Measurements from ENCODE around the gene RBM33. TPM values are rescaled to one million over a fixed set of nuclear protein-coding genes. Genes with fewer than 3 reads are reported as not detected.

The RBM33 gene
- total and polyA plus RNA-seq, 2 of the 4 experiments (the other 2 are of a cell fraction), result 7.3 to 10.8 TPM

- 86% methylated on average over 1 of the region's 5 CpGs; no CpG with 5 or more reads in 1 of the 2 experiments for WGBS, 2 experiments (ENCODE audit: extremely low coverage in 2 of 2, insufficient read length in 1 of 2)
- Histone ChIP-seq H3K4ac (ENCODE audit: low read depth, low read length) (no peak overlapping the region), H2BK15ac (ENCODE audit: low read depth, low read length) (no peak overlapping the region), H3K9me3 (ENCODE audit: control insufficient read depth, insufficient read depth, low read length) (no peaks in the 10 kb centered on the region), H3K27me3 (ENCODE audit: control insufficient read depth, insufficient read depth, low read length) (no peaks in the 10 kb centered on the region), H2BK5ac (ENCODE audit: low read depth, low read length, poor library complexity, severe bottlenecking) (no peak overlapping the region), H3K18ac (ENCODE audit: low read depth, low read length) (no peak overlapping the region), H3K9ac (ENCODE audit: low read depth, low read length) (no peak overlapping the region), H2AFZ (replicated peaks; ENCODE audit: low read length, poor library complexity) (no peak overlapping the region), H4K8ac (ENCODE audit: low read depth in 2 of 2, low read length in 2 of 2) (no peak overlapping the region), H2BK20ac (ENCODE audit: low read depth, low read length) (no peak overlapping the region), H4K5ac (ENCODE audit: low read depth, low read length) (no peak overlapping the region), H2AK9ac (replicated peaks; ENCODE audit: low read depth, low read length, poor library complexity) (no peak overlapping the region), H2BK120ac (ENCODE audit: low read depth, low read length) (no peak overlapping the region), H3K4me1 (ENCODE audit: control insufficient read depth, insufficient read depth, low read length) (peaks cover 3% of the 10 kb centered on the region; the same call in 1 of the 2 replicates), H3K14ac (replicated peaks; ENCODE audit: low read depth, low read length) (no peak overlapping the region), H4K91ac (ENCODE audit: insufficient read depth, low read depth, low read length) (no peak overlapping the region), H3K56ac (ENCODE audit: extremely low read depth, insufficient read depth, low read length) (no peak overlapping the region), H3K27ac (ENCODE audit: insufficient read depth, low read length) (no peak overlapping the region), H3K79me1 (ENCODE audit: low read depth in 1 of 2, low read length in 2 of 2) (peaks cover 27 to 53% of the 10 kb centered on the region in 2 experiments), H3K4me3 (ENCODE audit: insufficient read depth, low read depth, low read length) (no peak overlapping the region), H2AK5ac (ENCODE audit: low read depth, low read length) (no peak overlapping the region), H3K23ac (ENCODE audit: low read depth, low read length) (no peak overlapping the region), H3K9me1 (ENCODE audit: insufficient read depth, low read length) (peaks cover 4% of the 10 kb centered on the region; the same call in 1 of the 2 replicates), H3K4me2 (ENCODE audit: low read depth, low read length) (no peak overlapping the region), H4K20me1 (ENCODE audit: insufficient read depth, low read length) (peaks cover 24% of the 10 kb centered on the region), H3K36me3 (ENCODE audit: control insufficient read depth, insufficient read depth, low read length) (peaks cover 25% of the 10 kb centered on the region)
- TF ChIP-seq FOS (IDR thresholded peaks at IDR 0.05; ENCODE audit: low read depth, low read length), result no peak
- no peak for TF ChIP-seq RFX5 (IDR thresholded peaks at IDR 0.05; ENCODE audit: low read depth, low read length)
- no peak for TF ChIP-seq ELK1 (IDR thresholded peaks at IDR 0.05; ENCODE audit: borderline replicate concordance, low read depth, low read length)
- no peak for TF ChIP-seq CHD1 (IDR thresholded peaks at IDR 0.05; ENCODE audit: low read depth, low read length)
- no peak for TF ChIP-seq NFE2L2 (IDR thresholded peaks at IDR 0.05; ENCODE audit: low read depth, low read length)
- TF ChIP-seq RAD21 (IDR thresholded peaks at IDR 0.05; ENCODE audit: low read length), result no peak
- no peak for TF ChIP-seq USF2 (IDR thresholded peaks at IDR 0.05; ENCODE audit: low read depth, low read length)
- TF ChIP-seq POLR2A (IDR thresholded peaks at IDR 0.05; ENCODE audit: low read depth, low read length), result no peak
- TF ChIP-seq, protein P1, sequence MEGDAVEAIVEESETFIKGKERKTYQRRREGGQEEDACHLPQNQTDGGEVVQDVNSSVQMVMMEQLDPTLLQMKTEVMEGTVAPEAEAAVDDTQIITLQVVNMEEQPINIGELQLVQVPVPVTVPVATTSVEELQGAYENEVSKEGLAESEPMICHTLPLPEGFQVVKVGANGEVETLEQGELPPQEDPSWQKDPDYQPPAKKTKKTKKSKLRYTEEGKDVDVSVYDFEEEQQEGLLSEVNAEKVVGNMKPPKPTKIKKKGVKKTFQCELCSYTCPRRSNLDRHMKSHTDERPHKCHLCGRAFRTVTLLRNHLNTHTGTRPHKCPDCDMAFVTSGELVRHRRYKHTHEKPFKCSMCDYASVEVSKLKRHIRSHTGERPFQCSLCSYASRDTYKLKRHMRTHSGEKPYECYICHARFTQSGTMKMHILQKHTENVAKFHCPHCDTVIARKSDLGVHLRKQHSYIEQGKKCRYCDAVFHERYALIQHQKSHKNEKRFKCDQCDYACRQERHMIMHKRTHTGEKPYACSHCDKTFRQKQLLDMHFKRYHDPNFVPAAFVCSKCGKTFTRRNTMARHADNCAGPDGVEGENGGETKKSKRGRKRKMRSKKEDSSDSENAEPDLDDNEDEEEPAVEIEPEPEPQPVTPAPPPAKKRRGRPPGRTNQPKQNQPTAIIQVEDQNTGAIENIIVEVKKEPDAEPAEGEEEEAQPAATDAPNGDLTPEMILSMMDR (conservative IDR thresholded peaks at IDR 0.05; ENCODE audit: low read depth, low read length), result no peak
- no peak for TF ChIP-seq RCOR1 (IDR thresholded peaks at IDR 0.05; ENCODE audit: insufficient replicate concordance, low read length)
- TF ChIP-seq MAFK (IDR thresholded peaks at IDR 0.05; ENCODE audit: low read depth, low read length), result no peak
- no peak for TF ChIP-seq BHLHE40 (IDR thresholded peaks at IDR 0.05; ENCODE audit: low read depth, low read length)
- TF ChIP-seq CEBPB (IDR thresholded peaks at IDR 0.05; ENCODE audit: low read depth, low read length), result no peak
- no peak for TF ChIP-seq MAZ (IDR thresholded peaks at IDR 0.05; ENCODE audit: borderline replicate concordance, low read depth, low read length)
- ChIA-PET POLR2A (ENCODE audit: unreplicated experiment) (no interaction called here), CTCF (no interaction called here)
- DNase-seq (no peak), ATAC-seq (ENCODE audit: low read depth) (no peak)
- intact Hi-C loops (cut with micrococcal nuclease), result no loop called here
- in situ Hi-C loops (cut with MboI; ENCODE audit: low sequenced_read_pairs), result no loop called here
- BruUV-seq (replicated peaks), result no TSS peak
- dilution Hi-C loops (cut with HindIII; ENCODE audit: low sequenced_read_pairs, unreplicated experiment), result no loop called here
Measured at GRCh38 chr7:155681663-155682062, 37.2 kb downstream of the RBM33 start.
